LNCaP clone FGC (cell line): ENCODE measurements around the gene SNRPD3.
A peak's percentile ranks its signal among the peaks of the same experiment; 100 is the strongest.
"Not testable (repeated sequence)": the region's sequence is repeated elsewhere in the genome, so short reads cannot be mapped to it uniquely, and the experiment has no call there.

Experiments used
- DNase-seq: peaks from one replicate; pipeline ENCODE4 v3.0.0-alpha.2; 2011; ENCODE audit warnings: low read depth
- H3K4me3 ChIP-seq: 2 replicates; pipeline ENCODE4 v1.5.1; 2011; ENCODE audit warnings: mild to moderate bottlenecking, low read depth, low read length, control low read depth
- CTCF ChIP-seq: IDR thresholded peaks from 2 replicates; pipeline ENCODE4 v1.5.1; 2012; ENCODE audit warnings: mild to moderate bottlenecking; ENCODE audit not compliant: control insufficient read depth, insufficient read depth; ENCODE audit errors: extremely low read depth

Gene SNRPD3

GRCh38 chr22:24595228-24595627 is 39.4 kb downstream of the SNRPD3 start:
- no peak for TF ChIP-seq CTCF
- no peak for DNase-seq
- H3K4me3 ChIP-seq, result peak overlapping the region; percentile 41

GRCh38 chr22:24595863-24596262 is 40.1 kb downstream of the SNRPD3 start:
- no peak for TF ChIP-seq CTCF
- peak; percentile 28 for DNase-seq
- H3K4me3 ChIP-seq, result no peak overlapping the region

- H3K4me3 ChIP-seq, DNase-seq: not testable (repeated sequence)
These were observed 41.3 kb downstream of the SNRPD3 start for GRCh38 chr22:24597076-24597475.

GRCh38 chr22:24599514-24599913 is 43.7 kb downstream of the SNRPD3 start:
- DNase-seq, result no peak
- TF ChIP-seq CTCF, result no peak
- no peak overlapping the region for H3K4me3 ChIP-seq

GRCh38 chr22:24599958-24600715 is 44.3 kb downstream of the SNRPD3 start:
- not testable (repeated sequence) for H3K4me3 ChIP-seq, DNase-seq

GRCh38 chr22:24601217-24602104 is 45.7 kb downstream of the SNRPD3 start:
- no peak overlapping the region for H3K4me3 ChIP-seq
- TF ChIP-seq CTCF, result no peak
- DNase-seq, result peak; percentile 51

GRCh38 chr22:24602105-24602749 is 46.4 kb downstream of the SNRPD3 start:
- DNase-seq, H3K4me3 ChIP-seq: not testable (repeated sequence)

GRCh38 chr22:24602847-24603769 is 47.3 kb downstream of the SNRPD3 start, which contains the start of gene GGT1:
GGT1 (plus strand) TSS chr22:24603193; CDS start chr22:24611082, 7,889 bp downstream.
- not testable (repeated sequence) for DNase-seq, H3K4me3 ChIP-seq

- not testable (repeated sequence) for DNase-seq, H3K4me3 ChIP-seq
These were observed 48.2 kb downstream of the SNRPD3 start for GRCh38 chr22:24603770-24604629.

GRCh38 chr22:24606340-24606739 is 50.5 kb downstream of the SNRPD3 start:
- H3K4me3 ChIP-seq, DNase-seq: not testable (repeated sequence)

GRCh38 chr22:24607429-24607983 is 51.7 kb downstream of the SNRPD3 start:
- not testable (repeated sequence) for DNase-seq, H3K4me3 ChIP-seq

GRCh38 chr22:24608327-24608726 is 52.5 kb downstream of the SNRPD3 start:
- H3K4me3 ChIP-seq, DNase-seq: not testable (repeated sequence)
